GM18519 (cell line): Measurements from ENCODE around the gene ADNP2.

Source experiments
- ATAC-seq: cut with Tn5 transposase; IDR thresholded peaks from one replicate; pipeline ENCODE4 v1.9.1; 2021; ENCODE audit warnings: mild to moderate bottlenecking, moderate library complexity; ENCODE audit not compliant: unreplicated experiment, low FRiP score

The ADNP2 gene

GRCh38 chr18:80168346-80168745 is 59.3 kb downstream of the ADNP2 start:
- no peak for ATAC-seq

DNA sequence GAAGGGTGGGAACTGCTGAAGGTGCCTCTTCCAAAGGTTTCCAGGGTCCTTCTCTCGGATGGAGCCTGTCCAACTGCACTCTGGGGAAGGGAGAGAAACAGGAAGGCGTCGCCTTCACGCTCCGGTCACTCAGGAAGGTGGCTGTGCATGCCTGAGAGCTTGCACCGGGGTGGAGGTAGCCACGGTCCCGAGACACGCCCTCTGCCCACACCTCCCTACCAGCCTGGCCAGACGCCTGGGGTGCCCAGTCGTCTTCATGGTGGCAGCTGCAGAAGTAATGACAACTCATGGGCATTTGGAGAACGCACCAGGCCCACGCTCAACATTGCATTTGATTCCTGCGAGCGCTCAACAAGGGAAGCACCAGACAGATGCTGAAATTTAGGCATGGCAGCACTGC is 59.9 kb downstream of the ADNP2 start:
- ATAC-seq, result no peak

DNA sequence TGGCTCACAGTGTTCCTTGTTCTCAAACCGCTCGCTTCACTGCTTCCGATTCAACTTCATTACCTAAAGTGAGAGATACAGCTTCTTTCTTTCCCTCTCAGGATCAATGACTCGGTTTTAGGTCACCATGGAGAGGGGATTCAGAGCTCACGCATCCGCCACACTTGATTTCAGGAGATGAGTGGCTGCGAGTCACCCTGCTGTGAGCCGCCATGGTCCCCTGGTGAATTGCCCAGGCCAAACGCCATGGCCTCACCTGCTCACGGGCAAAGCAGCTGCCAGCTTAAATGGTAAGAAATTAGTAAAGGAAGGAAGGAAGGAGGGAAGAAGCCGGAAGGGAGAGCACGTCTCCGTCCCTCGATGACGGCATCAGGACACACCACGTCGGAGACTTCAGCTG is 60.5 kb downstream of the ADNP2 start:
- no peak for ATAC-seq

GRCh38 chr18:80170395-80171053 is 61.5 kb downstream of the ADNP2 start:
- ATAC-seq, result no peak

GRCh38 chr18:80171054-80171872 is 62.2 kb downstream of the ADNP2 start:
- ATAC-seq, result no peak

GRCh38 chr18:80172056-80172455 is 63.0 kb downstream of the ADNP2 start:
- ATAC-seq, result no peak

- ATAC-seq, result no peak
Observed at GRCh38 chr18:80173060-80173459, 64.0 kb downstream of the ADNP2 start.

GRCh38 chr18:80175451-80176204 is 66.6 kb downstream of the ADNP2 start:
- ATAC-seq, result no peak

- no peak for ATAC-seq
Observed at GRCh38 chr18:80176334-80177073, 67.4 kb downstream of the ADNP2 start.

GRCh38 chr18:80177128-80177527 is 68.1 kb downstream of the ADNP2 start:
- no peak for ATAC-seq

DNA sequence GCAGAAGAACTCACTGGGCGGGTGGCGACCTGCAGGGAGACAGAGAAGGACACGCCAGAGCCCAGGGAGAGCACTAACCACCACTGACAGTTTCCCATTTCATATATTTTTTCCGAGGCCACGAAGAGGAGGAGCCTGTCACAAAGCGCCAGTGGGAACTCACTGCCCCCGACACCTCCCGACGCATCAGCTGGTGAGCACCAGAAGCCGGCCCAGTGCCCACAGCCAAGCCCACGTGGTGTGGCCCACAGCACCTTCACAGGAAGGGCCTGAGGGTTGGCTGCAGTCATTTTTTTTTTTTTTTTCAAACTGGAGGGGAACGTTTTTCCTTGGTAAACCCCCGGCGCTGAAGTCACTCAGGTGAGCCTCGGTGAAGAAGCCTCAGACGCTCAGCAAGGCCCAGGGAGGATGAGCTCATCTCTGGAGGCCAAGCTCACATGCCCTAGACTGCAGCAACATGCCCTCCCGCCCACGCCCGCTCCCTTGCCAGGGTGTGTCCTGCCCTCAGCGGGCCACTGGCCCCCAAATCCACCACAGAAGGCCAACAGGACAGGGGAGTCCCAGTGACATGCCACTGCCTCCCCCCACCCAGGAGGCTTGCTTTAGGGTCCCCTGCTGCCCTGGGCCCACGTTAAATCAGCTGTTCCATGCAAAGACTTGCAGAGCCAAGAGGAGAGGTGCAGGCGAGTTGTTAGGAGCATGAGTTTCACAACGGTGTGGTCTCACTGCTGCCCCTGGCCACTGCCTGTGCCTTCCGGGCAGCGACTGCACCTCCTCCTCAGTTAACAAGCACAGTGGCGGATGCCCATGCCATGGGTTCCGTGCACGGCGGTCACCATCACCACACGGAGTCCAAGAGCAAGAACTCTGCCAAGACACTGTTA is 70.1 kb downstream of the ADNP2 start:
- ATAC-seq, result no peak

GRCh38 chr18:80179857-80180558 is 70.9 kb downstream of the ADNP2 start:
- no peak for ATAC-seq

- ATAC-seq, result no peak
Observed at GRCh38 chr18:80180778-80181564, 71.9 kb downstream of the ADNP2 start.

- ATAC-seq, result no peak
Observed at GRCh38 chr18:80181642-80182461, 72.8 kb downstream of the ADNP2 start.

DNA sequence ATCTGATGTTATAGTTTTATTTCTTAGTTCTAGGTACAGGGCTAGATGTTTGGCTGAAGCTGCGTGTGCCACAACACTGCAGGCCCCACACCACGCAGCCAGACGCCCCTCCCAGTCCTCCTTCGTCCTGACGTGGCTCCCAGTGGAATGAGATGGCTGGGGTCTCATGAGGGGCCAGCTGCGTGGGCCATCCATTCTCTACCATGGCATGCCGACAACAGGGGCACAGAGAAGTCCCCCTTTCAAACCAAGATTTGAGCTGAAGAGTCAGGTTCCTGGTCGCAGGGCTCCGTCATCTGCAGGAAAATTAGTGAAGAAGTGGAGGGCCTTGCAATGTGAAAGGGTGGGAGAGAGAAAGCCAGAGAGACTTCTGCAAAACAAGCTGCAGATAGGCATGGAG is 73.8 kb downstream of the ADNP2 start:
- ATAC-seq, result no peak

GRCh38 chr18:80183273-80184050 is 74.4 kb downstream of the ADNP2 start:
- ATAC-seq, result no peak
